ENCODE data around the gene PKP4.

Gene PKP4

GRCh38 chr2:158546412-158547144 is 89.8 kb downstream of the PKP4 start:
- H3K36me3 ChIP-seq (ENCODE audit: low read depth), result peaks cover 30% of the 10 kb centered on the region
- no peak overlapping the region for H3K27ac ChIP-seq (ENCODE audit: poor library complexity, severe bottlenecking)
- no peaks in the 10 kb centered on the region for H3K9me3 ChIP-seq (ENCODE audit: severe bottlenecking)

GRCh38 chr2:158553257-158553656 is 96.5 kb downstream of the PKP4 start:
- DNase-seq (ENCODE audit: low spot score), result no peak
- no peak overlapping the region for H3K4me3 ChIP-seq (ENCODE audit: severe bottlenecking)
- H3K36me3 ChIP-seq (ENCODE audit: low read depth), result peaks cover 13% of the 10 kb centered on the region
- no peaks in the 10 kb centered on the region for H3K9me3 ChIP-seq (ENCODE audit: severe bottlenecking)
- H3K4me1 ChIP-seq (ENCODE audit: insufficient read depth, poor library complexity, severe bottlenecking), result no peaks in the 10 kb centered on the region
- ATAC-seq (ENCODE audit: low read depth), result no peak
- no peaks in the 10 kb centered on the region for H3K27me3 ChIP-seq (ENCODE audit: insufficient read depth, poor library complexity, severe bottlenecking)
- no peak overlapping the region for H3K27ac ChIP-seq (ENCODE audit: poor library complexity, severe bottlenecking)
- no peak for TF ChIP-seq CTCF (IDR thresholded peaks at IDR 0.05; ENCODE audit: poor library complexity, severe bottlenecking)

More at GRCh38 chr2:158546412-158547144, 89.8 kb downstream of the PKP4 start:
- ATAC-seq (ENCODE audit: low read depth), result no peak
- Histone ChIP-seq H3K27me3 (ENCODE audit: insufficient read depth, poor library complexity, severe bottlenecking) (no peaks in the 10 kb centered on the region), H3K4me3 (ENCODE audit: severe bottlenecking) (no peak overlapping the region), H3K4me1 (ENCODE audit: insufficient read depth, poor library complexity, severe bottlenecking) (no peaks in the 10 kb centered on the region)
- DNase-seq (ENCODE audit: low spot score), result no peak
- TF ChIP-seq CTCF (IDR thresholded peaks at IDR 0.05; ENCODE audit: poor library complexity, severe bottlenecking), result no peak

- Histone ChIP-seq H3K27me3 (ENCODE audit: insufficient read depth, poor library complexity, severe bottlenecking) (no peaks in the 10 kb centered on the region), H3K4me1 (ENCODE audit: insufficient read depth, poor library complexity, severe bottlenecking) (no peaks in the 10 kb centered on the region), H3K9me3 (ENCODE audit: severe bottlenecking) (no peaks in the 10 kb centered on the region), H3K36me3 (ENCODE audit: low read depth) (peaks cover 11% of the 10 kb centered on the region), H3K4me3 (ENCODE audit: severe bottlenecking) (no peak overlapping the region), H3K27ac (ENCODE audit: poor library complexity, severe bottlenecking) (no peak overlapping the region)
- ATAC-seq (ENCODE audit: low read depth) (no peak), DNase-seq (ENCODE audit: low spot score) (no peak)
- no peak for TF ChIP-seq CTCF (IDR thresholded peaks at IDR 0.05; ENCODE audit: poor library complexity, severe bottlenecking)
Observed at GRCh38 chr2:158554996-158555395, 98.2 kb downstream of the PKP4 start.

- DNase-seq (ENCODE audit: low spot score), result no peak
- ATAC-seq (ENCODE audit: low read depth), result no peak
- TF ChIP-seq CTCF (IDR thresholded peaks at IDR 0.05; ENCODE audit: poor library complexity, severe bottlenecking), result no peak
Observed at GRCh38 chr2:158556124-158556523, 99.4 kb downstream of the PKP4 start.

GRCh38 chr2:158557752-158558151 is 101.0 kb downstream of the PKP4 start:
- no peak for TF ChIP-seq CTCF (IDR thresholded peaks at IDR 0.05; ENCODE audit: poor library complexity, severe bottlenecking)
- H3K27ac ChIP-seq (ENCODE audit: poor library complexity, severe bottlenecking), result no peak overlapping the region
- ATAC-seq (ENCODE audit: low read depth) (no peak), DNase-seq (ENCODE audit: low spot score) (no peak)
- peaks cover 11% of the 10 kb centered on the region for H3K36me3 ChIP-seq (ENCODE audit: low read depth)
- no peaks in the 10 kb centered on the region for H3K27me3 ChIP-seq (ENCODE audit: insufficient read depth, poor library complexity, severe bottlenecking)
- no peaks in the 10 kb centered on the region for H3K9me3 ChIP-seq (ENCODE audit: severe bottlenecking)
- H3K4me1 ChIP-seq (ENCODE audit: insufficient read depth, poor library complexity, severe bottlenecking), result no peaks in the 10 kb centered on the region
- no peak overlapping the region for H3K4me3 ChIP-seq (ENCODE audit: severe bottlenecking)

More at GRCh38 chr2:158556124-158556523, 99.4 kb downstream of the PKP4 start:
- H3K9me3 ChIP-seq (ENCODE audit: severe bottlenecking), result no peaks in the 10 kb centered on the region
- H3K27me3 ChIP-seq (ENCODE audit: insufficient read depth, poor library complexity, severe bottlenecking), result no peaks in the 10 kb centered on the region
- no peaks in the 10 kb centered on the region for H3K4me1 ChIP-seq (ENCODE audit: insufficient read depth, poor library complexity, severe bottlenecking)
- no peak overlapping the region for H3K27ac ChIP-seq (ENCODE audit: poor library complexity, severe bottlenecking)
- H3K4me3 ChIP-seq (ENCODE audit: severe bottlenecking), result no peak overlapping the region
- peaks cover 11% of the 10 kb centered on the region for H3K36me3 ChIP-seq (ENCODE audit: low read depth)

Measured in RWPE2 (cell line).